Caco-2 (cell line): Measurements from ENCODE around the gene SNRNP27. TPM values are rescaled to one million over a fixed set of nuclear protein-coding genes. Genes with fewer than 3 reads are reported as not detected.

Experiments
- BruUV-seq: library from RNA; stranded (reverse); fragments of 400-500 nt; replicated peaks from 2 replicates; lab custom pipeline; 2021; lab: Mats Ljungman, UMichigan
- CTCF ChIA-PET: fragments of 300-600 bp; sonication (Branson Sonifier 250); formaldehyde crosslinking; loops from one replicate; lab custom pipeline; 2022; ENCODE audit warnings: antibody characterized with exemption; lab: Charles Lee
- POLR2A ChIA-PET: fragments of 300-600 bp; sonication (Branson Sonifier 250); formaldehyde crosslinking; loops from one replicate; lab custom pipeline; 2022; ENCODE audit warnings: antibody characterized with exemption; lab: Charles Lee
- DNase-seq, 2 experiments: peaks; one replicate each; pipeline versions ENCODE4 v3.0.0 to v3.0.0-alpha.2; 2020 to 2022
- H3K27me3 ChIP-seq: replicated peaks from 2 replicates; pipeline ENCODE4 v1.6.0; 2011; ENCODE audit warnings: low read length; ENCODE audit not compliant: control insufficient read depth, insufficient read depth
- H3K36me3 ChIP-seq: 2 replicates; pipeline ENCODE4 v1.5.1; 2011; ENCODE audit warnings: low read length; ENCODE audit not compliant: control insufficient read depth, insufficient read depth
- H3K4me1 ChIP-seq: fragments of 250-450 bp; sonication (Bioruptor Pico); 2 replicates; pipeline ENCODE4 v1.5.1; 2020; ENCODE audit warnings: mild to moderate bottlenecking
- H3K4me3 ChIP-seq: 2 replicates; pipeline ENCODE4 v1.5.1; 2011; ENCODE audit warnings: low read depth, mild to moderate bottlenecking, control low read depth, low read length
- H3K9me3 ChIP-seq: fragments of 250-450 bp; sonication (Bioruptor Pico); 2 replicates; pipeline ENCODE4 v1.5.1; 2020; ENCODE audit warnings: mild to moderate bottlenecking, moderate library complexity
- H3K27ac Mint-ChIP-seq: one replicate; pipeline ENCODE4 v1.8.0; 2022; ENCODE audit warnings: mixed read lengths; ENCODE audit not compliant: unreplicated experiment
- H3K27me3 Mint-ChIP-seq: one replicate; pipeline ENCODE4 v1.8.0; 2022; ENCODE audit warnings: mixed read lengths; ENCODE audit not compliant: insufficient read depth, unreplicated experiment
- H3K36me3 Mint-ChIP-seq: one replicate; pipeline ENCODE4 v1.8.0; 2022; ENCODE audit warnings: mild to moderate bottlenecking, mixed read lengths; ENCODE audit not compliant: insufficient read depth, unreplicated experiment
- H3K4me1 Mint-ChIP-seq: one replicate; pipeline ENCODE4 v1.8.0; 2022; ENCODE audit warnings: low read depth, mixed read lengths; ENCODE audit not compliant: unreplicated experiment
- H3K4me3 Mint-ChIP-seq: one replicate; pipeline ENCODE4 v1.8.0; 2022; ENCODE audit warnings: mild to moderate bottlenecking, moderate library complexity, mixed read lengths; ENCODE audit not compliant: unreplicated experiment
- H3K9me3 Mint-ChIP-seq: one replicate; pipeline ENCODE4 v1.8.0; 2022; ENCODE audit warnings: mixed read lengths; ENCODE audit not compliant: unreplicated experiment
- intact Hi-C: fragments of 100-400 bp; cut with micrococcal nuclease; formaldehyde crosslinking; loops from one replicate; pipeline ENCODE4 v1.10.0; 2022; ENCODE audit not compliant: unreplicated experiment
- total RNA-seq: library from RNA; stranded (reverse); gene quantifications from 2 replicates; pipeline ENCODE4 v1.2.3, GENCODE V29; 2022
- TF ChIP-seq, protein P1 (sequence below), 2 experiments: fragments of 200-600 bp in 1 of 2; IDR thresholded peaks; 1 replicate in 1 of 2; 2 replicates in 1 of 2; pipeline versions ENCODE4 v1.5.1 to v1.8.0; 2011 to 2022; ENCODE audit warnings: antibody characterized with exemption in 1 of 2, control low read depth in 1 of 2, inconsistent platforms in 1 of 2, low read depth in 1 of 2, low read length in 1 of 2, mild to moderate bottlenecking in 1 of 2, moderate library complexity in 1 of 2; ENCODE audit not compliant: insufficient read depth in 1 of 2, severe bottlenecking in 1 of 2, unreplicated experiment in 1 of 2

The SNRNP27 gene
- total RNA-seq, 1 experiment from 2014 or later: 49.7 TPM

DNA sequence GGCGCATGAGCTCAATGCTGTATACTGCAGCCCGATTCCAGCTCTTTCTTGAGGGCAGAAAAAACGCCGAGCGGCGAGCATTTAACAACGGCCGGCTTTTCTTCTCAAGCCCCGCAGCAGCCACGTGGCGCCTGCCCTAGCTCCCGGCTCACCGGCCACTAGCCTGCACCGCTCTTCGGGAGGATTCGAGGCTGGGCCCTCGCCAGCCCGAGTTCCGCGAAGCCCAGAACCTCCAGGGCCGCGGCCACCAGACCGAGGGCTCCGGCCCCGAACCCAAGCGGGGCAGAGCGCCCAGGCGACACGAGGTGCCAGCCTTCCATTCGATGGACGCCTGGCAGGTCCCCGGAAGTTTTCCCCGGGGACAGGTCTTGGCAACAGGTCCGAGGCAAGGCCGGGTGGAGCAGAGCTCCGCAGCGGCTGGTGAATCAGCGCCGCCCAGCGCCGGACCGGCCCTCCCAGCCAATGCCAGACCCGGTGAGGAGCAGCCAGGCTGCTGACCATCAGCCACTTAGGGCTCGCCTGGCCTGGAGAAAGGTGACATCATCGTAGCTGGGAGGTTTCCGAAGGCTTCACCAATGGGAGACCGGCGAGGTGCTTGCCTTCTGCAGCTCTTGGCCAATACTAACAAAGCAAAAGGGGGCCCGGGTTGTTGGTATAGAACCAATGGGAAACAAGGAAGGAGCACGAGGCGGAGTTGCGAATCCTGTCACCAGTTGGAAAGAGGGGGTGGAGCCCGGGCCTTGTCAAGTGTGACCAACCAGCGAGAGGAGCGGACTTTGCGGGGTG lies 20.6 kb downstream of the SNRNP27 start:
- Histone ChIP-seq H3K27me3 (no peaks in the 10 kb centered on the region), H3K4me3 (peak overlapping the region; percentile 74), H3K4me1 (no peaks in the 10 kb centered on the region), H3K36me3 (no peaks in the 10 kb centered on the region), H3K9me3 (no peaks in the 10 kb centered on the region)
- TSS peak; percentile 85 for BruUV-seq
- peaks cover 15% of the 10 kb centered on the region for H3K36me3 Mint-ChIP-seq
- no peaks in the 10 kb centered on the region for H3K9me3 Mint-ChIP-seq
- intact Hi-C loops: loop anchor here (1.0 to 2.0 kb wide), 7 partner anchors 20 to 334 kb away; partner anchors contain the start of gene TIA1
- peak overlapping the region; percentile 82 for H3K4me3 Mint-ChIP-seq
- ChIA-PET CTCF (interaction anchor here (0.5 to 4.4 kb wide), 29 partner anchors 8 to 475 kb away, joined by 3 to 69 read pairs (median 4); partner anchors contain the start of genes C2orf42, PCYOX1, SNRNP27 and SNRPG), POLR2A (interaction anchor here (0.6 to 2.8 kb wide), 59 partner anchors 10 to 1154 kb away, joined by 3 to 58 read pairs (median 4); partner anchors contain the start of genes ANXA4, C2orf42, NAGK and PCYOX1)
- H3K4me1 Mint-ChIP-seq: peaks cover 4% of the 10 kb centered on the region
- H3K27me3 Mint-ChIP-seq: no peaks in the 10 kb centered on the region
- peak; percentile 100 for DNase-seq
- TF ChIP-seq, protein P1, sequence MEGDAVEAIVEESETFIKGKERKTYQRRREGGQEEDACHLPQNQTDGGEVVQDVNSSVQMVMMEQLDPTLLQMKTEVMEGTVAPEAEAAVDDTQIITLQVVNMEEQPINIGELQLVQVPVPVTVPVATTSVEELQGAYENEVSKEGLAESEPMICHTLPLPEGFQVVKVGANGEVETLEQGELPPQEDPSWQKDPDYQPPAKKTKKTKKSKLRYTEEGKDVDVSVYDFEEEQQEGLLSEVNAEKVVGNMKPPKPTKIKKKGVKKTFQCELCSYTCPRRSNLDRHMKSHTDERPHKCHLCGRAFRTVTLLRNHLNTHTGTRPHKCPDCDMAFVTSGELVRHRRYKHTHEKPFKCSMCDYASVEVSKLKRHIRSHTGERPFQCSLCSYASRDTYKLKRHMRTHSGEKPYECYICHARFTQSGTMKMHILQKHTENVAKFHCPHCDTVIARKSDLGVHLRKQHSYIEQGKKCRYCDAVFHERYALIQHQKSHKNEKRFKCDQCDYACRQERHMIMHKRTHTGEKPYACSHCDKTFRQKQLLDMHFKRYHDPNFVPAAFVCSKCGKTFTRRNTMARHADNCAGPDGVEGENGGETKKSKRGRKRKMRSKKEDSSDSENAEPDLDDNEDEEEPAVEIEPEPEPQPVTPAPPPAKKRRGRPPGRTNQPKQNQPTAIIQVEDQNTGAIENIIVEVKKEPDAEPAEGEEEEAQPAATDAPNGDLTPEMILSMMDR (IDR thresholded peaks at IDR 0.05; ENCODE audit: insufficient read depth in 1 of 2, low read depth in 1 of 2, low read length in 1 of 2, severe bottlenecking in 1 of 2, unreplicated experiment in 1 of 2): peak in 1 of 2 experiments; percentile 33
- H3K27ac Mint-ChIP-seq: peak overlapping the region; percentile 82

DNA sequence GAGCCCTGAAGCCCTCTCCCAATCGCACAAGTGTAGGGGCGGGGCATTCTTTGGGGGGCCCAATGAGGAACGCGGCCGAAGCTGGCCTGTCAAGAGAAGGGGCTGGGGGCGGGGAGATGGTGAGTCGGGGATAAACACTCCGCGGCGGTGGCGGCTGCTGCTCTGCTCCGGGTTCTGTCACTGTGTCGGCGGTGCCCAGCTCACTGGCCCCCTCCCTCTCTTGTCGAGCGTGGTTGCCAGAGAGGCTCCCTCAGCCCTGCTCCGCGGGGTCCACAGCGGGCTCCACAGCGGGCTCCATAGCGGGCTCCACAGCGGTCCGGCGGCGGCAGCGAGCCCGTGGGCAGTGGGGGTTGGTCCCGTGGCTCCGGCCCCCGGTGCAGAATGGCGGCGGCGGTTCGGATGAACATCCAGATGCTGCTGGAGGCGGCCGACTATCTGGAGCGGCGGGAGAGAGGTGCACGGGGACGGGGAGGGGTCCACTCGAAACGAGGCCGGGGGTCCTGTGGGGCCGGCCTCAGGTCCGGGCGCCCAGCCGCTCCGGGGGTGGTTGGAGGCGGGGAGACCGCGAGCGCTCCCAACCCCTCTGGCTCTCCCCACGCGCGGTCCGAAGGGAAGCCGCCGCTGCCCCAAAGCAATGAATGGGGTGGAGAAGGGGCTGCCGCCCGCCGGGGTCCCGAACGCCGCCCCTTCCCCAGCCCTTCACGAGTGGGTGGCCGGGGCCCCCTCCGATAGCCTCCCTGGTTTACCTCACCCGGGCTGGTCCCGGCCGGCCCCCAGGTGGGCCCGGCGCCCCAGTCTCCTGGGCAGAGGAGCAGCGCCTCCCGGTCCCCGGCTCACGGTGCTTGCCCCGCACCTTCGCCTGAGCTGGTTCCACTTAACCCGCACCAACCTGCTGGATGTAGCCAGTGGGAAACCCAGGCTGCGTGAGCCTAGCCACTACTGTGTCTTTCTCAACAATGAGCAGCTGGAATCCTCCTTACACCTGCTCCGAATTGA lies 21.5 kb downstream of the SNRNP27 start, which contains the start of gene MXD1:
TSS of gene MXD1 (plus strand) at position 160 of the 996 bp plus-strand sequence. CDS start at position 382, 222 bp downstream.
- H3K36me3 Mint-ChIP-seq: peaks cover 19% of the 10 kb centered on the region
- Histone ChIP-seq H3K4me3 (peak within 1 kb of the TSS; percentile 74), H3K36me3 (no peaks in the 10 kb centered on the region), H3K9me3 (no peaks in the 10 kb centered on the region), H3K4me1 (no peaks in the 10 kb centered on the region), H3K27me3 (no peaks in the 10 kb centered on the region)
- peak within 1 kb of the TSS; percentile 82 for H3K27ac Mint-ChIP-seq
- H3K27me3 Mint-ChIP-seq: no peaks in the 10 kb centered on the region
- intact Hi-C loops: loop anchor here (1.0 to 2.0 kb wide), 7 partner anchors 19 to 333 kb away; partner anchors contain the start of gene TIA1
- ChIA-PET CTCF (interaction anchor here (0.6 to 4.4 kb wide), 20 partner anchors 9 to 276 kb away, joined by 3 to 69 read pairs (median 4); partner anchors contain the start of genes C2orf42 and SNRNP27), POLR2A (interaction anchor here (0.6 to 2.8 kb wide), 55 partner anchors 9 to 1153 kb away, joined by 3 to 58 read pairs (median 5); partner anchors contain the start of genes ANXA4, C2orf42, NAGK and PCYOX1)
- TF ChIP-seq, protein P1 (IDR thresholded peaks at IDR 0.05; ENCODE audit: insufficient read depth in 1 of 2, low read depth in 1 of 2, low read length in 1 of 2, severe bottlenecking in 1 of 2, unreplicated experiment in 1 of 2): no peak
- no TSS peak for BruUV-seq
- H3K9me3 Mint-ChIP-seq: no peaks in the 10 kb centered on the region
- H3K4me3 Mint-ChIP-seq: peak within 1 kb of the TSS; percentile 82
- DNase-seq: peak; percentile 37 to 47
- H3K4me1 Mint-ChIP-seq: peaks cover 4% of the 10 kb centered on the region
